ENCODE results near the gene ZBTB7C. TPM values are rescaled to one million over a fixed set of nuclear protein-coding genes. Genes with fewer than 3 reads are reported as not detected.
A peak's percentile ranks its signal among the peaks of the same experiment; 100 is the strongest.

The ZBTB7C gene
- total and polyA plus RNA-seq, 4 donors, result 3.2 to 10.9 (median 3.7) TPM

DNA sequence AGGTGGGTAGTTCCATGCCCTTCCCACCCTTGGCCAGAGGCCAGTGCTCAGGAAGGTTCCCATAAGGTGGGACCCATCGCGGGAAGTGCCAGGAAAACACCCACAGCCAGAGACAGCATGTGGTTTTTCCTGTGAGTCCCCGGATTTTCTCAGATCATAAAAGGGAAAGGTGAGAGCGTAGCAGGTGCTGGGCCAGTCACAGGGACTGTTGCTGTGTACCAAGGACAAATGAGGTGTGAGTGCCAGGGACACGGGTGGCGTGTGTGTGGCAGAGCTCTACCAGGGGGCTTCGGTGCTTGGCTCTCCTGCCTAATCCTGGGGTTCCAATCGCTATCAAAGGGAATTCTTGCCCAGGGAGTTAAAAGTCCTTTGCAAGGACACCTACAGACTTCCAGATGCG lies 319.2 kb downstream of the ZBTB7C start:
- H3K4me1 ChIP-seq (ENCODE audit: control insufficient read depth in 5 of 5, insufficient read depth in 5 of 5, low read length in 5 of 5), result peaks cover 0 to 5% (median 0%) of the 10 kb centered on the region in 5 donors
- TF ChIP-seq CTCF (IDR thresholded peaks at IDR 0.05; ENCODE audit: control extremely low read depth, extremely low read depth), result no peak
- H3K36me3 ChIP-seq (ENCODE audit: control insufficient read depth in 4 of 4, insufficient read depth in 4 of 4, low read length in 4 of 4), result no peaks in the 10 kb centered on the region
- no peaks in the 10 kb centered on the region for H3K27me3 ChIP-seq (ENCODE audit: control insufficient read depth in 3 of 3, insufficient read depth in 3 of 3, low read length in 2 of 3)
- 91 to 92% methylated on average over 9 of the region's 9 CpGs for WGBS, 2 donors
- H3K27ac ChIP-seq (ENCODE audit: low read depth in 1 of 2, low read length in 1 of 2), result no peak overlapping the region
- ATAC-seq (ENCODE audit: insufficient read depth, low FRiP score) (no peak), DNase-seq (no peak)
- no peak overlapping the region for H3K4me3 ChIP-seq
- H3K9me3 ChIP-seq (ENCODE audit: control insufficient read depth in 4 of 4, insufficient read depth in 3 of 4, low read length in 3 of 4), result no peaks in the 10 kb centered on the region
- H3K9ac ChIP-seq (ENCODE audit: insufficient read depth in 1 of 2, low read length in 2 of 2), result no peak overlapping the region

GRCh38 chr18:48085781-48086487 lies 323.2 kb downstream of the ZBTB7C start:
- H3K4me3 ChIP-seq, result no peak overlapping the region
- H3K4me1 ChIP-seq (ENCODE audit: control insufficient read depth in 5 of 5, insufficient read depth in 5 of 5, low read length in 5 of 5), result peaks cover 0 to 4% (median 0%) of the 10 kb centered on the region in 5 donors
- DNase-seq (peak in 1 of 3 donors; percentile 17), ATAC-seq (ENCODE audit: insufficient read depth, low FRiP score) (no peak)
- no peaks in the 10 kb centered on the region for H3K9me3 ChIP-seq (ENCODE audit: control insufficient read depth in 4 of 4, insufficient read depth in 3 of 4, low read length in 3 of 4)
- H3K36me3 ChIP-seq (ENCODE audit: control insufficient read depth in 4 of 4, insufficient read depth in 4 of 4, low read length in 4 of 4), result no peaks in the 10 kb centered on the region
- no peak overlapping the region for H3K9ac ChIP-seq (ENCODE audit: insufficient read depth in 1 of 2, low read length in 2 of 2)
- H3K27ac ChIP-seq (ENCODE audit: low read depth in 1 of 2, low read length in 1 of 2), result no peak overlapping the region
- WGBS, 2 donors, result 75 to 87% methylated on average over 4 of the region's 4 CpGs
- TF ChIP-seq CTCF (IDR thresholded peaks at IDR 0.05; ENCODE audit: control extremely low read depth, extremely low read depth), result no peak
- H3K27me3 ChIP-seq (ENCODE audit: control insufficient read depth in 3 of 3, insufficient read depth in 3 of 3, low read length in 2 of 3), result no peaks in the 10 kb centered on the region

DNA sequence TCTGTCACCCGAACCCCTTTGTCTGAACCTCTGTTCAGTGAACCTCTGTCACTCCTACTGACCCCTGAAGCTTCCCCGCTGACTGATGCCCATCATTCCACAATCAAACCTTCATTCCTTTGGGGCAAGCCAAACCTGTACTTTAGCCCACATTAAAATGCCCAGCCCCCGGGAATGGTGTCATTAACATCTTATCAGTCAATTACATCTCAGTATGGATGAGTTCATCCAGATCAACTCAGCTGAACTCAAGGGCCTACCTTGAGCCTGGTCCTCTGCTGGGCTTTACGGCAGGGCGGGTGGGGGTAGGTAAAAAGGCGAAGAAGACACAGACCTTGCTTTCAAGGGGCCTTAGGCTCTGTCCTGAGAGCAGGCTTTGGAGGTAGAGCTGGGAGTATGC lies 324.3 kb downstream of the ZBTB7C start:
- Histone ChIP-seq H3K27me3 (ENCODE audit: control insufficient read depth in 3 of 3, insufficient read depth in 3 of 3, low read length in 2 of 3) (no peaks in the 10 kb centered on the region), H3K4me3 (no peak overlapping the region), H3K4me1 (ENCODE audit: control insufficient read depth in 5 of 5, insufficient read depth in 5 of 5, low read length in 5 of 5) (peaks cover 0 to 4% (median 0%) of the 10 kb centered on the region in 5 donors), H3K9ac (ENCODE audit: insufficient read depth in 1 of 2, low read length in 2 of 2) (no peak overlapping the region), H3K27ac (ENCODE audit: low read depth in 1 of 2, low read length in 1 of 2) (no peak overlapping the region), H3K36me3 (ENCODE audit: control insufficient read depth in 4 of 4, insufficient read depth in 4 of 4, low read length in 4 of 4) (no peaks in the 10 kb centered on the region), H3K9me3 (ENCODE audit: control insufficient read depth in 4 of 4, insufficient read depth in 3 of 4, low read length in 3 of 4) (no peaks in the 10 kb centered on the region)
- no peak for ATAC-seq (ENCODE audit: insufficient read depth, low FRiP score)
- TF ChIP-seq CTCF (IDR thresholded peaks at IDR 0.05; ENCODE audit: control extremely low read depth, extremely low read depth), result no peak
- no peak for DNase-seq
- 94 to 97% methylated on average over 6 of the region's 6 CpGs for WGBS, 2 donors

Measured in lung (tissue), 12 donors.